ENCODE results near the gene SLC6A6. TPM values are rescaled to one million over a fixed set of nuclear protein-coding genes. Genes with fewer than 3 reads are reported as not detected.
A peak's percentile ranks its signal among the peaks of the same experiment; 100 is the strongest.

SLC6A6 gene
- total and polyA plus RNA-seq, 8 donors = 2.1 to 11.6 (median 3.4) TPM

DNA sequence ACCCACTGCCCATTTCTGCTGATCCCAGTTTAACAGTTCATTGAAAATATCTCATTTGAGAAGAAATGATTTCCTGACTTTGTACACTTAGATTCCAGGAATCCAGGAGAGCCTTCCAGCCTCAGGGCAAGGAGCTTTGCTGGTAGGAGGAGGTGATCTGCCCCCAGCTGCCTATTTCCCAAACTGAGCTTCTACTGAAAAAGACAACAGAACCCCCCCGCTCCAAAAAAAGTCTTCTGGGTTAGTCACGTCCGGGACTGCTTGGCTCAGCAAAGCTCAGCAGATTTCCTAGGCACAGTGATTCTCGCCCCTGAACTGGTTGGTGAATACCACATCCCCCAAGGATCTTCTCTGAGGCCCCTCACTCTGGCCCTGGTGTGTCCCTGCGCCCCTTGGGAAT, 13.1 kb downstream of the SLC6A6 start:
- H3K36me3 ChIP-seq = no peaks in the 10 kb centered on the region
- no peaks in the 10 kb centered on the region for H3K27me3 ChIP-seq
- TF ChIP-seq CTCF (IDR thresholded peaks at IDR 0.05) = no peak
- no peak for ATAC-seq
- no peak for FAIRE-seq
- no peak overlapping the region for H3K27ac ChIP-seq
- no peaks in the 10 kb centered on the region for H3K9me3 ChIP-seq
- WGBS, 2 donors = 73 to 83% methylated on average over 5 of the region's 5 CpGs
- intact Hi-C loops (cut with DNase I) = no loop called here
- peaks cover 4 to 21% (median 12%) of the 10 kb centered on the region in 3 donors for H3K4me1 ChIP-seq
- no peak for DNase-seq
- no peak overlapping the region for H3K4me3 ChIP-seq

- no peak overlapping the region for H3K27ac ChIP-seq
Measured at GRCh38 chr3:14416453-14416852, 14.0 kb downstream of the SLC6A6 start.

GRCh38 chr3:14418296-14419250, 16.2 kb downstream of the SLC6A6 start:
- no peak for FAIRE-seq
- 46 to 52% methylated on average over 17 of the region's 17 CpGs for WGBS, 2 donors
- Histone ChIP-seq H3K27me3 (peaks cover 0 to 7% (median 0%) of the 10 kb centered on the region in 4 donors), H3K27ac (peak overlapping the region in 2 of 4 donors; percentile 25 to 27), H3K4me3 (no peak overlapping the region), H3K36me3 (no peaks in the 10 kb centered on the region), H3K4me1 (peaks cover 4 to 25% (median 12%) of the 10 kb centered on the region in 3 donors), H3K9me3 (no peaks in the 10 kb centered on the region)
- ATAC-seq = peak; percentile 48 to 74 (median 67)
- no peak for TF ChIP-seq CTCF (IDR thresholded peaks at IDR 0.05)
- DNase-seq = peak in 3 of 6 donors; percentile 43 to 59 (median 46)
- intact Hi-C loops (cut with DNase I) = no loop called here

More at GRCh38 chr3:14416453-14416852, 14.0 kb downstream of the SLC6A6 start:
- no peaks in the 10 kb centered on the region for H3K36me3 ChIP-seq
- no peak for FAIRE-seq
- no peak for ATAC-seq
- H3K27me3 ChIP-seq = no peaks in the 10 kb centered on the region
- 52 to 66% methylated on average over 6 of the region's 6 CpGs for WGBS, 2 donors
- intact Hi-C loops (cut with DNase I) = no loop called here
- peaks cover 4 to 25% (median 12%) of the 10 kb centered on the region in 3 donors for H3K4me1 ChIP-seq
- H3K9me3 ChIP-seq = no peaks in the 10 kb centered on the region
- DNase-seq = no peak
- no peak overlapping the region for H3K4me3 ChIP-seq
- TF ChIP-seq CTCF (IDR thresholded peaks at IDR 0.05) = no peak

GRCh38 chr3:14422016-14422963, 19.9 kb downstream of the SLC6A6 start:
- ATAC-seq = no peak
- H3K27ac ChIP-seq = no peak overlapping the region

More at GRCh38 chr3:14422016-14422963, 19.9 kb downstream of the SLC6A6 start:
- Histone ChIP-seq H3K27me3 (peaks cover 0 to 7% (median 0%) of the 10 kb centered on the region in 4 donors), H3K9me3 (no peaks in the 10 kb centered on the region), H3K4me3 (no peak overlapping the region), H3K4me1 (peaks cover 4 to 25% (median 12%) of the 10 kb centered on the region in 3 donors), H3K36me3 (no peaks in the 10 kb centered on the region)
- 72 to 85% methylated on average over 14 of the region's 14 CpGs for WGBS, 2 donors
- DNase-seq = no peak
- no peak for FAIRE-seq
- TF ChIP-seq CTCF (IDR thresholded peaks at IDR 0.05) = no peak
- intact Hi-C loops (cut with DNase I) = no loop called here

Data from pancreas (tissue), 10 donors.